GM18499 (cell line): ENCODE data around the gene LIMD2.

Experiments used
- ATAC-seq: cut with Tn5 transposase; IDR thresholded peaks from one replicate; pipeline ENCODE4 v1.9.1; 2021; ENCODE audit warnings: moderate number of reproducible peaks; ENCODE audit not compliant: insufficient read depth, unreplicated experiment

LIMD2 gene

GRCh38 chr17:63701868-63702720 is 2.2 kb upstream of the LIMD2 start:
- ATAC-seq = no peak

- no peak for ATAC-seq
These were observed 1.5 kb upstream of the LIMD2 start for GRCh38 chr17:63701456-63701820.

GRCh38 chr17:63700528-63701455 is 867 bp upstream of the LIMD2 start:
- ATAC-seq = no peak

- no peak for ATAC-seq
These were observed 863 bp downstream of the LIMD2 start for GRCh38 chr17:63698886-63699637.

GRCh38 chr17:63698381-63698885 is 1.5 kb downstream of the LIMD2 start:
- no peak for ATAC-seq

- no peak for ATAC-seq
These were observed 2.3 kb downstream of the LIMD2 start for GRCh38 chr17:63697341-63698286.

- ATAC-seq = no peak
These were observed 3.5 kb downstream of the LIMD2 start for GRCh38 chr17:63696381-63696961.

GRCh38 chr17:63695889-63696288 is 4.0 kb downstream of the LIMD2 start:
- ATAC-seq = no peak

GRCh38 chr17:63694950-63695773 is 4.8 kb downstream of the LIMD2 start:
- no peak for ATAC-seq

GRCh38 chr17:63694229-63694949 is 5.5 kb downstream of the LIMD2 start:
- ATAC-seq = no peak

- no peak for ATAC-seq
These were observed 6.4 kb downstream of the LIMD2 start for GRCh38 chr17:63693411-63694113.

- ATAC-seq = no peak
These were observed 7.6 kb downstream of the LIMD2 start for GRCh38 chr17:63692195-63692816.

- no peak for ATAC-seq
These were observed 10.4 kb downstream of the LIMD2 start for GRCh38 chr17:63689479-63689878.

- no peak for ATAC-seq
These were observed 11.4 kb downstream of the LIMD2 start for GRCh38 chr17:63688396-63689020.

- ATAC-seq = no peak
These were observed 13.7 kb downstream of the LIMD2 start for GRCh38 chr17:63686138-63686685.

- ATAC-seq = no peak
These were observed 14.3 kb downstream of the LIMD2 start for GRCh38 chr17:63685578-63685977.
